HG03108 (cell line): ENCODE measurements around the gene DOCK9.

Experiments
- ATAC-seq: cut with Tn5 transposase; IDR thresholded peaks from one replicate; pipeline ENCODE4 v1.9.1; 2021; ENCODE audit warnings: moderate library complexity; ENCODE audit not compliant: unreplicated experiment

The DOCK9 gene

GRCh38 chr13:98998831-98999638 is 21.2 kb upstream of the DOCK9 start:
- ATAC-seq = no peak

- ATAC-seq = no peak
Measured at GRCh38 chr13:98997738-98998641, 20.1 kb upstream of the DOCK9 start.

GRCh38 chr13:98997011-98997730 is 19.3 kb upstream of the DOCK9 start:
- ATAC-seq = no peak

- no peak for ATAC-seq
Measured at GRCh38 chr13:98996046-98996445, 18.2 kb upstream of the DOCK9 start.

GRCh38 chr13:98994896-98995295 is 17.0 kb upstream of the DOCK9 start:
- no peak for ATAC-seq

GRCh38 chr13:98994080-98994479 is 16.2 kb upstream of the DOCK9 start:
- ATAC-seq = no peak

GRCh38 chr13:98992355-98992754 is 14.5 kb upstream of the DOCK9 start:
- no peak for ATAC-seq

- no peak for ATAC-seq
Measured at GRCh38 chr13:98990701-98991100, 12.8 kb upstream of the DOCK9 start.

GRCh38 chr13:98989469-98990235 is 11.8 kb upstream of the DOCK9 start:
- no peak for ATAC-seq

- ATAC-seq = no peak
Measured at GRCh38 chr13:98988780-98989179, 10.9 kb upstream of the DOCK9 start.

- ATAC-seq = no peak
Measured at GRCh38 chr13:98988277-98988676, 10.4 kb upstream of the DOCK9 start.

GRCh38 chr13:98987275-98987674 is 9.4 kb upstream of the DOCK9 start:
- no peak for ATAC-seq

GRCh38 chr13:98986226-98986846 is 8.5 kb upstream of the DOCK9 start:
- no peak for ATAC-seq

- ATAC-seq = no peak
Measured at GRCh38 chr13:98985591-98985990, 7.7 kb upstream of the DOCK9 start.

- ATAC-seq = no peak
Measured at GRCh38 chr13:98984983-98985382, 7.1 kb upstream of the DOCK9 start.

GRCh38 chr13:98984118-98984517 is 6.3 kb upstream of the DOCK9 start:
- ATAC-seq = no peak

- no peak for ATAC-seq
Measured at GRCh38 chr13:98983182-98983581, 5.3 kb upstream of the DOCK9 start.

GRCh38 chr13:98981369-98982080 is 3.7 kb upstream of the DOCK9 start:
- ATAC-seq = no peak

- ATAC-seq = no peak
Measured at GRCh38 chr13:98979012-98979660, 1.3 kb upstream of the DOCK9 start.
